GM19467 (cell line): ENCODE data around the gene GVQW3.
A peak's percentile ranks its signal among the peaks of the same experiment; 100 is the strongest.

Experiments
- ATAC-seq: cut with Tn5 transposase; IDR thresholded peaks from one replicate; pipeline ENCODE4 v1.9.1; 2021; ENCODE audit warnings: mild to moderate bottlenecking, moderate library complexity; ENCODE audit not compliant: unreplicated experiment

Gene GVQW3

GRCh38 chr11:76444384-76445120, 63.4 kb downstream of the GVQW3 start, which contains the start of gene EMSY:
TSS of gene EMSY (plus strand) at chr11:76445018. CDS start at chr11:76446939, 1,921 bp downstream.
- peak; percentile 92 for ATAC-seq

GRCh38 chr11:76445121-76446084, 64.3 kb downstream of the GVQW3 start:
- ATAC-seq, result peak; percentile 15

GRCh38 chr11:76448506-76448905, 67.4 kb downstream of the GVQW3 start:
- no peak for ATAC-seq

GRCh38 chr11:76453248-76453647, 72.1 kb downstream of the GVQW3 start:
- no peak for ATAC-seq

- no peak for ATAC-seq
These were observed 74.2 kb downstream of the GVQW3 start for GRCh38 chr11:76455331-76455730.

GRCh38 chr11:76455931-76456330, 74.8 kb downstream of the GVQW3 start:
- ATAC-seq, result no peak

GRCh38 chr11:76456571-76456970, 75.4 kb downstream of the GVQW3 start:
- no peak for ATAC-seq
